Neutrophil (primary cell): Measurements from ENCODE around the gene CAMKK2.
"Not testable (repeated sequence)": the region's sequence is repeated elsewhere in the genome, so short reads cannot be mapped to it uniquely, and the experiment has no call there.

Experiments
- H3K27ac ChIP-seq: fragments of 200-600 bp; sonication (generic); 2 replicates; pipeline ENCODE4 v1.5.1; 2016; ENCODE audit warnings: mild to moderate bottlenecking, moderate library complexity
- H3K27me3 ChIP-seq: fragments of 200-600 bp; sonication (generic); 2 replicates; pipeline ENCODE4 v1.6.0; 2016; ENCODE audit warnings: mild to moderate bottlenecking
- H3K36me3 ChIP-seq: fragments of 200-600 bp; sonication (generic); 2 replicates; pipeline ENCODE4 v1.5.1; 2017
- H3K4me1 ChIP-seq, 2 experiments: fragments of 200-600 bp in 1 of 2; sonication (generic) in 1 of 2; 1 replicate in 1 of 2; 2 replicates in 1 of 2; pipeline versions ENCODE4 v1.5.1 to v1.6.1; 2013 to 2016; ENCODE audit warnings: low read depth in 1 of 2, low read length in 1 of 2, mild to moderate bottlenecking in 1 of 2, moderate library complexity in 1 of 2; ENCODE audit not compliant: control insufficient read depth in 1 of 2, insufficient read depth in 1 of 2
- H3K4me3 ChIP-seq, 2 experiments: fragments of 200-600 bp in 1 of 2; sonication (generic) in 1 of 2; 1 replicate in 1 of 2; 2 replicates in 1 of 2; pipeline ENCODE4 v1.5.1; 2013 to 2016; ENCODE audit warnings: low read depth in 1 of 2, low read length in 1 of 2, mild to moderate bottlenecking in 1 of 2, moderate library complexity in 1 of 2
- H3K9me3 ChIP-seq: fragments of 200-600 bp; sonication (generic); 2 replicates; pipeline ENCODE4 v1.5.1; 2016
- TF ChIP-seq, protein P1 (sequence below): fragments of 200-600 bp; sonication (generic); IDR thresholded peaks from 2 replicates; pipeline ENCODE4 v1.5.1; 2016; ENCODE audit warnings: antibody characterized with exemption

Gene CAMKK2

DNA sequence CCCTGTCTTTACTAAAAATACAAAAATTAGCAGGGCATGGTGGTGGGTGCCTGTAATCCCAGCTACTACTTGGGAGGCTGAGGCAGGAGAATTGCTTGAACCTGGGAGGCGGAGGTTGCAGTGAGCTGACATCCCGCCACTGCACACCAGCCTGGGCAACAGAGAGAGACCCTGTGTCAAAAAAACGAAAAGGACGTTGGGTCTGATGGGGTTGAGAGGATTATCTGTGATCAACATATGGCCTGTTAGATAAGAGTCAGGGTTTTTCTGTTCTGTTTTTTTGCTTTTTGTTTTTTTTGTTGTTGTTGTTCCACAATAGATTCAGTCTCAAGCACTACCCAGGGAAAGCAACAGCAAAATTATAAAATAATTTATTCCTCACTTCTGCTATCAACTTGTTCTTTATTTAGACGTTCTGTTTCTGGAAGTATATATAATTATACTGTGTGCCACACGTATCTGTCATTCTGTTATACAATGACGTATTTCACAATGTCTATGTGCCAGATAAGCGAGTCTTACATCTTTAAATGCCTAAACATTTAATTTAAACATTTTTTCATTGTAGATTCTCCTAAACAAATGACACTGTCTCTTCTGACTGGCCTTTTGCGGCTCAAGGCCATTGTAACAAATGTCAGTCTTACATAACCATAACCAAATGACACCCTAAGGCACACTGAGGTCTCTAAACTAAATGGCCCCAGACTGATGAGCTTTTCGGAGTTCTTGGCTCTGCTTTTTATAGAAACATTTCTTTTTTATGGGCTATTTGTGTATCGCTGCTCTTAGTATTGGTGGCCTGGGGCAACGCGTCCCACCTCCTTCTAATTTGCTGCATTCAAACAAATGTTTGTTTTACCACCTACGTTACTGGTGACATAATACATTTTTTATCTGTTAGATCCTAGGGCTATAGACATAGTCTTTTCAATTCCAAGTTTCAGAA lies 93.8 kb downstream of the CAMKK2 start:
- H3K27ac ChIP-seq, result no peak overlapping the region
- H3K4me1 ChIP-seq, result no peaks in the 10 kb centered on the region
- H3K9me3 ChIP-seq, result no peaks in the 10 kb centered on the region
- no peaks in the 10 kb centered on the region for H3K36me3 ChIP-seq
- H3K27me3 ChIP-seq, result no peaks in the 10 kb centered on the region
- TF ChIP-seq, protein P1, sequence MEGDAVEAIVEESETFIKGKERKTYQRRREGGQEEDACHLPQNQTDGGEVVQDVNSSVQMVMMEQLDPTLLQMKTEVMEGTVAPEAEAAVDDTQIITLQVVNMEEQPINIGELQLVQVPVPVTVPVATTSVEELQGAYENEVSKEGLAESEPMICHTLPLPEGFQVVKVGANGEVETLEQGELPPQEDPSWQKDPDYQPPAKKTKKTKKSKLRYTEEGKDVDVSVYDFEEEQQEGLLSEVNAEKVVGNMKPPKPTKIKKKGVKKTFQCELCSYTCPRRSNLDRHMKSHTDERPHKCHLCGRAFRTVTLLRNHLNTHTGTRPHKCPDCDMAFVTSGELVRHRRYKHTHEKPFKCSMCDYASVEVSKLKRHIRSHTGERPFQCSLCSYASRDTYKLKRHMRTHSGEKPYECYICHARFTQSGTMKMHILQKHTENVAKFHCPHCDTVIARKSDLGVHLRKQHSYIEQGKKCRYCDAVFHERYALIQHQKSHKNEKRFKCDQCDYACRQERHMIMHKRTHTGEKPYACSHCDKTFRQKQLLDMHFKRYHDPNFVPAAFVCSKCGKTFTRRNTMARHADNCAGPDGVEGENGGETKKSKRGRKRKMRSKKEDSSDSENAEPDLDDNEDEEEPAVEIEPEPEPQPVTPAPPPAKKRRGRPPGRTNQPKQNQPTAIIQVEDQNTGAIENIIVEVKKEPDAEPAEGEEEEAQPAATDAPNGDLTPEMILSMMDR, result no peak
- H3K4me3 ChIP-seq, result no peak overlapping the region

DNA sequence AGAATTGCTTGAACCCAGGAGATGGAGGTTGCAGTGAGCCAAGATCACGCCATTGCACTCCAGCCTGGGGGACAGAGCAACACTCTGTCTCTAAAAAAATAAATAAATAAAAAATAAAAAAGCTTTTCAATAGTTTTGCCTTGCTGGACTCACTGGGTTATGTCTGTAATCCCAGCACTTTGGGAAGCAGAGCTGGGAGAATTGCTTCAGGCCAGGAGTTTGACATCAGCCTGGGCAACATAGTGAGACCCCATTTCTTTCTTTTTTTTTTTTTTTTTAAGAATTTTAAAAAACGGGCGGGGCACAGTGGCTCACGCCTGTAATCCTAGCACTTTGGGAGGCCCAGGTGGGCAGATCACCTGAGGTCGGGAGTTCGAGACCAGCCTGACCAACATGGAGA lies 95.4 kb downstream of the CAMKK2 start:
- not testable (repeated sequence) for H3K4me3 ChIP-seq, H3K27ac ChIP-seq, H3K36me3 ChIP-seq, H3K27me3 ChIP-seq, H3K9me3 ChIP-seq
- H3K4me1 ChIP-seq, result peaks cover 10 to 12% of the 10 kb centered on the region in 2 experiments

DNA sequence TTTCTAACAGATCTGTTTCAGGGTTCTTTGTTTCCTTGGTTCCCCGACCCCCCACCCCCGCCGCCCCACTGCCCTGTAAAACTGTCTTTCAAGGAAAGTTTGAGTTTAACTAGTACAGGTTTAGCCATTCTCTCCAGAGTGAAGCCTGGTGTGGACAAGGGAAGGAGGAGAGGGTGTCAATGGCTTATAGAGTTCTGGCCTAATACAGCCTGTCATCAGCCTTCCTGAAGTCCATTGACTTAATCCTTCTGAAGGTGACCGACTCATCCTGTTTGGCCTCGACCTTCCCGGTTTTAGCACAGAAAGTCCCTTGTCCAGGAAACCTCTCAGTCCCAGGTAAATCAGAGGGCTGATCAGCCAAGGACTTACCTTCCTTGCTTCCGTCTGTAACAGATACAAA lies 97.6 kb downstream of the CAMKK2 start:
- H3K9me3 ChIP-seq, result no peaks in the 10 kb centered on the region
- TF ChIP-seq, protein P1, result no peak
- no peaks in the 10 kb centered on the region for H3K27me3 ChIP-seq
- no peaks in the 10 kb centered on the region for H3K36me3 ChIP-seq
- H3K4me3 ChIP-seq, result no peak overlapping the region
- peaks cover 10 to 12% of the 10 kb centered on the region in 2 experiments for H3K4me1 ChIP-seq
- H3K27ac ChIP-seq, result no peak overlapping the region

DNA sequence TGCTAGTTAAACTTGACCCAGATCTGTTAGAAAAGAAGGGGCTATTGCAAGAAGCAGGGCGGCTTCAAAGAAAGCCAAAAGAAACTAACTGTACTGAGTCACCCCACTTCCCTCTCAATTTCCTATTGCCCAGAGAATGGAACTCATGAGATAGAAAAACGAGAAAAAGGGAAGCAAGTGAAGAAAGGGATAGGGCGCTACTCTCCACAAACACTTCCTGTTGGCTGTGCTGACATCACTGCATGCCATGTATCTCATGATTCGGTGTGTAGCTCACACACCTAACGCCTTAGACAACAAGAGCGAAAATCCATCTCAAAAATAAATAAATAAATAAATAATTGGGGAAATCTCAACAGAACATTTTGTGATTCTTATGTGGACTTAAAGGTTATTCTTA lies 99.6 kb downstream of the CAMKK2 start:
- H3K9me3 ChIP-seq, result no peaks in the 10 kb centered on the region
- peaks cover 10 to 12% of the 10 kb centered on the region in 2 experiments for H3K4me1 ChIP-seq
- H3K27ac ChIP-seq, result peak overlapping the region; percentile 89
- H3K27me3 ChIP-seq, result no peaks in the 10 kb centered on the region
- no peak overlapping the region for H3K4me3 ChIP-seq
- H3K36me3 ChIP-seq, result no peaks in the 10 kb centered on the region
- TF ChIP-seq, protein P1, result no peak

DNA sequence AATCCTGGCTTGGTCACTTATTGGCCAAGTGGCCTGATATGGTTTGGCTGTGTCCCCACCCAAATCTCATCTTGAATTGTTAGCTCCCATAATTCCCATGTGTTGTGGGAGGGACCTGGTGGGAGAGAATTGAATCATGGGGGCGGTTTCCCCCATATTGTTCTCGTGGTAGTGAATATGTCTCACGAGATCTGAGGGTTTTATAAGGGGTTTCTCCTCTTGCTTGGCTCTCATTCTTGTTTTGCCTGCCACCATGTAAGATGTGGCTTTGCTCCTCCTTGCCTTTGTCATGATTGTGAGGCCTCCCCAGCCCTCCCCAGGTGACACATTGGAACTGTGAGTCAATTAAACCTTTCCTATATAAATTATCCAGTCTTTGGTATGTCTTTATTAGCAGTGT lies 105.4 kb downstream of the CAMKK2 start:
- Histone ChIP-seq H3K27me3 (no peaks in the 10 kb centered on the region), H3K4me1 (peaks cover 0 to 4% of the 10 kb centered on the region in 2 experiments), H3K4me3 (no peak overlapping the region)

More for the DNA sequence above, 105.4 kb downstream of the CAMKK2 start:
- TF ChIP-seq, protein P1, result no peak
- no peaks in the 10 kb centered on the region for H3K36me3 ChIP-seq
- no peaks in the 10 kb centered on the region for H3K9me3 ChIP-seq
- no peak overlapping the region for H3K27ac ChIP-seq
